MCF 10A (cell line): Measurements from ENCODE around the gene PIP4K2B. TPM values are rescaled to one million over a fixed set of nuclear protein-coding genes. Genes with fewer than 3 reads are reported as not detected.

Experiments used
- BruUV-seq: library from RNA; stranded (reverse); fragments of 400-500 nt; replicated peaks from 2 replicates; lab custom pipeline; 2021; lab: Mats Ljungman, UMichigan
- CTCF ChIA-PET: fragments of 300-600 bp; sonication (Branson Sonifier 250); formaldehyde crosslinking; extraction: SDS; loops from one replicate; lab custom pipeline; 2021; ENCODE audit warnings: antibody characterized with exemption, inconsistent platforms; lab: Yijun Ruan, JAX
- POLR2A ChIA-PET: fragments of 300-600, 350-650 bp; sonication (Branson Sonifier 250); formaldehyde crosslinking; extraction: SDS; loops from one replicate; lab custom pipeline; 2020; ENCODE audit warnings: antibody characterized with exemption, inconsistent platforms; lab: Yijun Ruan, JAX
- DNase-seq: peaks from one replicate; pipeline ENCODE4 v3.0.0-alpha.2; 2018; ENCODE audit not compliant: unreplicated experiment
- H3K27ac Mint-ChIP-seq: one replicate; pipeline ENCODE4 v1.8.0; 2022; ENCODE audit warnings: mild to moderate bottlenecking, low read depth, mixed read lengths; ENCODE audit not compliant: unreplicated experiment
- H3K27me3 Mint-ChIP-seq: one replicate; pipeline ENCODE4 v1.8.0; 2022; ENCODE audit warnings: mixed read lengths; ENCODE audit not compliant: insufficient read depth, unreplicated experiment
- H3K36me3 Mint-ChIP-seq: one replicate; pipeline ENCODE4 v1.8.0; 2022; ENCODE audit warnings: mild to moderate bottlenecking, moderate library complexity, mixed read lengths; ENCODE audit not compliant: insufficient read depth, unreplicated experiment
- H3K4me1 Mint-ChIP-seq: one replicate; pipeline ENCODE4 v1.8.0; 2022; ENCODE audit warnings: mixed read lengths; ENCODE audit not compliant: insufficient read depth, unreplicated experiment
- H3K4me3 Mint-ChIP-seq: one replicate; pipeline ENCODE4 v1.8.0; 2022; ENCODE audit warnings: mild to moderate bottlenecking, moderate library complexity, mixed read lengths; ENCODE audit not compliant: unreplicated experiment
- H3K9me3 Mint-ChIP-seq: one replicate; pipeline ENCODE4 v1.8.0; 2022; ENCODE audit warnings: mixed read lengths; ENCODE audit not compliant: unreplicated experiment
- CTCF ChIP-seq: fragments of 200-600 bp; IDR thresholded peaks from one replicate; pipeline ENCODE4 v1.8.0; 2022; ENCODE audit warnings: antibody characterized with exemption, mild to moderate bottlenecking; ENCODE audit not compliant: unreplicated experiment
- intact Hi-C: fragments of 100-400 bp; cut with micrococcal nuclease; formaldehyde crosslinking; loops from 2 replicates; pipeline ENCODE4 v1.14.1; 2022
- total RNA-seq: library from RNA; stranded (reverse); gene quantifications from 2 replicates; pipeline ENCODE4 v1.2.3, GENCODE V29; 2022

The PIP4K2B gene
- total RNA-seq, 1 experiment from 2014 or later = 27.4 TPM

GRCh38 chr17:38752308-38753070 lies 46.9 kb downstream of the PIP4K2B start, which contains the start of gene PSMB3:
TSS of gene PSMB3 (plus strand) at chr17:38752741. CDS start at chr17:38752827, 86 bp downstream.
- TF ChIP-seq CTCF = no peak
- Mint-ChIP-seq H3K4me1 (peaks cover 28% of the 10 kb centered on the region), H3K27me3 (no peaks in the 10 kb centered on the region), H3K27ac (peak within 1 kb of the TSS; percentile 98), H3K9me3 (no peaks in the 10 kb centered on the region), H3K36me3 (peaks cover 60% of the 10 kb centered on the region), H3K4me3 (peak within 1 kb of the TSS; percentile 96)
- peak; percentile 99 for DNase-seq
- no TSS peak for BruUV-seq
- POLR2A ChIA-PET = interaction anchor here (0.6 to 4.4 kb wide), 27 partner anchors 9 to 709 kb away, joined by 3 to 46 read pairs (median 4); partner anchors contain the start of genes CDK12, CISD3, CWC25 and LASP1
- intact Hi-C loops = loop anchor here (10.0 kb wide), 1 partner anchor 48 kb away; the partner anchor contains the start of gene MLLT6
- CTCF ChIA-PET = interaction anchor here (0.6 to 1.6 kb wide), 3 partner anchors 18 to 431 kb away, joined by 3 to 4 read pairs (median 3); no protein-coding TSS in a partner anchor

- BruUV-seq = TSS peak; percentile 85
- TF ChIP-seq CTCF = no peak
- H3K27ac Mint-ChIP-seq = peak overlapping the region; percentile 98
- POLR2A ChIA-PET = interaction anchor here (0.6 to 4.4 kb wide), 27 partner anchors 8 to 710 kb away, joined by 3 to 46 read pairs (median 4); partner anchors contain the start of genes CDK12, CISD3, CWC25 and LASP1
- CTCF ChIA-PET = interaction anchor here (0.6 kb wide), 1 partner anchor 430 kb away, joined by 4 read pairs; no protein-coding TSS in a partner anchor
- peak overlapping the region; percentile 96 for H3K4me3 Mint-ChIP-seq
- H3K27me3 Mint-ChIP-seq = no peaks in the 10 kb centered on the region
- H3K36me3 Mint-ChIP-seq = peaks cover 54% of the 10 kb centered on the region
- DNase-seq = peak; percentile 84
- intact Hi-C loops = loop anchor here (10.0 kb wide), 1 partner anchor 47 kb away; the partner anchor contains the start of gene MLLT6
- no peaks in the 10 kb centered on the region for H3K9me3 Mint-ChIP-seq
- peaks cover 29% of the 10 kb centered on the region for H3K4me1 Mint-ChIP-seq
These were observed 47.5 kb downstream of the PIP4K2B start for GRCh38 chr17:38751808-38752307.

- TF ChIP-seq CTCF = no peak
- peaks cover 48% of the 10 kb centered on the region for H3K36me3 Mint-ChIP-seq
- no TSS peak for BruUV-seq
- peaks cover 35% of the 10 kb centered on the region for H3K4me1 Mint-ChIP-seq
- DNase-seq = peak; percentile 35
- POLR2A ChIA-PET = interaction anchor here (0.7 to 4.4 kb wide), 18 partner anchors 8 to 449 kb away, joined by 3 to 46 read pairs (median 6); partner anchors contain the start of genes CISD3, CWC25, LASP1 and MLLT6
- peak overlapping the region; percentile 98 for H3K27ac Mint-ChIP-seq
- CTCF ChIA-PET = interaction anchor here (0.6 kb wide), 1 partner anchor 93 kb away, joined by 3 read pairs; no protein-coding TSS in a partner anchor
- no peaks in the 10 kb centered on the region for H3K27me3 Mint-ChIP-seq
- intact Hi-C loops = loop anchor here (10.0 kb wide), 1 partner anchor 46 kb away; the partner anchor contains the start of gene MLLT6
- H3K9me3 Mint-ChIP-seq = no peaks in the 10 kb centered on the region
- H3K4me3 Mint-ChIP-seq = peak overlapping the region; percentile 96
These were observed 48.1 kb downstream of the PIP4K2B start for GRCh38 chr17:38751144-38751807.
